Adipose tissue (tissue), 3 donors: ENCODE data around the gene MYO1H. TPM values are rescaled to one million over a fixed set of nuclear protein-coding genes. Genes with fewer than 3 reads are reported as not detected.
"Not testable (repeated sequence)": the region's sequence is repeated elsewhere in the genome, so short reads cannot be mapped to it uniquely, and the experiment has no call there.

Source experiments
- H3K27ac ChIP-seq: one replicate; pipeline ENCODE4 v1.5.1; 2013; ENCODE audit warnings: low read depth, low read length
- WGBS, 3 donors: extraction: QIAGEN DNeasy Blood & Tissue Kit; methylation state at CpG; one replicate each; pipeline ENCODE4 v1.1.7; 2013; 5-methylcytosine and 5-hydroxymethylcytosine counted together
- polyA plus RNA-seq, 3 donors: library from polyadenylated mRNA; stranded (reverse); fragments of 200-250 nt; gene quantifications; one replicate each; pipeline ENCODE4 v1.2.3, GENCODE V29; 2013
- donor health status: healthy with polysubstance abuse.
- donor health status: Bipolar disorder and iron deficiency.
- donor health status: healthy.

Gene MYO1H
- under 1 TPM in 1 of 3 donors, not detected in 2; 0.40 TPM for polyA plus RNA-seq

GRCh38 chr12:109347589-109347988 lies at the start of gene MYO1H:
TSS of gene MYO1H (plus strand) at chr12:109347900. CDS start at chr12:109347961, 61 bp downstream.
- no peak within 1 kb of the TSS for H3K27ac ChIP-seq
- 48 to 83% (median 74%) methylated on average over 8 of the region's 8 CpGs for WGBS, 3 donors

GRCh38 chr12:109299849-109300248 lies 47.9 kb upstream of the MYO1H start:
- H3K27ac ChIP-seq, result no peak overlapping the region
- WGBS, 3 donors, result 87 to 94% (median 92%) methylated on average over 7 of the region's 7 CpGs

GRCh38 chr12:109301643-109302168 lies 46.0 kb upstream of the MYO1H start:
- WGBS, 3 donors, result 75 to 79% (median 77%) methylated on average over 3 of the region's 3 CpGs
- H3K27ac ChIP-seq, result no peak overlapping the region

- no peak overlapping the region for H3K27ac ChIP-seq
- 38 to 80% (median 60%) methylated on average over 2 of the region's 2 CpGs for WGBS, 3 donors
Observed at GRCh38 chr12:109302358-109302757, 45.3 kb upstream of the MYO1H start.

GRCh38 chr12:109302770-109303169 lies 44.9 kb upstream of the MYO1H start:
- 59 to 86% (median 81%) methylated on average over 5 of the region's 5 CpGs for WGBS, 3 donors
- H3K27ac ChIP-seq, result no peak overlapping the region

GRCh38 chr12:109304485-109304884 lies 43.2 kb upstream of the MYO1H start:
- no peak overlapping the region for H3K27ac ChIP-seq
- 36 to 51% (median 43%) methylated on average over 8 of the region's 8 CpGs for WGBS, 3 donors

- WGBS, 3 donors, result 71 to 82% (median 79%) methylated on average over 6 of the region's 6 CpGs
- H3K27ac ChIP-seq, result no peak overlapping the region
Observed at GRCh38 chr12:109305547-109305946, 42.2 kb upstream of the MYO1H start.

GRCh38 chr12:109307051-109307450 lies 40.6 kb upstream of the MYO1H start:
- 60 to 68% (median 66%) methylated on average over 9 of the region's 9 CpGs for WGBS, 3 donors
- no peak overlapping the region for H3K27ac ChIP-seq

- H3K27ac ChIP-seq, result no peak within 1 kb of the TSS
- WGBS, 3 donors, result 8% methylated on average over 43 of the region's 43 CpGs
Observed at GRCh38 chr12:109308534-109309380, 38.9 kb upstream of the MYO1H start, which contains the start of gene FOXN4. TSS of gene FOXN4 (minus strand) at chr12:109309284. CDS start at chr12:109308321, 963 bp downstream.

GRCh38 chr12:109309381-109310246 lies 38.1 kb upstream of the MYO1H start:
- H3K27ac ChIP-seq, result no peak overlapping the region
- WGBS, 3 donors, result 0 to 1% (median 1%) methylated on average over 38 to 96 of the region's 99 CpGs

- 6 to 8% (median 8%) methylated on average over 33 of the region's 33 CpGs for WGBS, 3 donors
- no peak overlapping the region for H3K27ac ChIP-seq
Observed at GRCh38 chr12:109310247-109311125, 37.2 kb upstream of the MYO1H start.

GRCh38 chr12:109321294-109321693 lies 26.4 kb upstream of the MYO1H start:
- 87 to 92% (median 89%) methylated on average over 8 of the region's 8 CpGs for whole genome bisulfite sequencing, 3 donors
- not testable (repeated sequence) for H3K27ac ChIP-seq

- 82 to 92% (median 89%) methylated on average over 3 of the region's 3 CpGs for WGBS, 3 donors
Observed at GRCh38 chr12:109329003-109329402, 18.7 kb upstream of the MYO1H start.

GRCh38 chr12:109329686-109330085 lies 18.0 kb upstream of the MYO1H start:
- 33 to 66% (median 66%) methylated on average over 7 of the region's 7 CpGs for WGBS, 3 donors
- no peak overlapping the region for H3K27ac ChIP-seq

More at GRCh38 chr12:109329003-109329402, 18.7 kb upstream of the MYO1H start:
- no peak overlapping the region for H3K27ac ChIP-seq

GRCh38 chr12:109330282-109331230 lies 17.1 kb upstream of the MYO1H start:
- no peak overlapping the region for H3K27ac ChIP-seq
- 84 to 89% (median 87%) methylated on average over 16 of the region's 16 CpGs for WGBS, 3 donors

GRCh38 chr12:109331301-109331952 lies 16.3 kb upstream of the MYO1H start:
- 51 to 60% (median 58%) methylated on average over 7 of the region's 7 CpGs for WGBS, 3 donors
- H3K27ac ChIP-seq, result no peak overlapping the region
